ENCODE measurements around the gene THADA.

The THADA gene

DNA sequence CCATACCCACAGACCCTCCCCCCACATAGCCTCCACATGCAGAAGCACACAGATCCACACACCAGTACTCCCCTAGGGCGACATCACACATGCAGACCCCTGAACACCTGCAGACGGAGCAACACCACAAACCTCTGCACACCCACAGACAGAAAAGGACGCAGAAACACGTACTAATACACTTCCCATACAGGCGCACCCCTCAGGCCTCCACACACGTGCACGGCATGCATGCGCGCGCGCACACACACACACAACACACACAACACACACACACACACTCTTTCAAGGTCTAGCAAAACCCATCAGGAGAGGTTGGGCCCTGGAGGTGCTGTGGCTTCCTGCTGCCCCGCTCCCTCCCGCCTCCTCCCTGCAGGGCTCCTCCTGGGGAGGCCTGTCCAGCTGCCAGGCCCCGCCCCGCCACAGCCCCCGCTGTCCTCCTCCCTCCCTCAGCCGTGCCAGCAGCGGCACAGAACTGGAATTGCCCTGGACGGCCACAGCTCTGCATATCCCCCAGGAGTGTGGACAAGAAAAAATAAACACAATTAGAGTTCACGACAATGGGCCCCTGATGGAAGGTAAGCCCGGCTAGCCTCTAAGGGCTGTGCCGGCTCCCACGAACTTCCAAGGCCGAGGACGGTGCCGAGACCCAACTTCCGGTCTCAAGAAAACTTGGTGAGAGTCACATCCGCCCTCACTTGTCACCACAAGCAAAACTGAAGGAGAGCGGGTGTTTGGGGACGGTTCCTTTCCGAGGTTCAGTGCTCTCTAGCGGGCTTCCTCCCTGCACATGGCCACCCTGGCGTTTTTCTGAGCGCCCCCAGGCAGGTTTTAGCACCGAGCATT, 376.2 kb downstream of the THADA start:
- intact Hi-C loops (cut with DNase I): no loop called here
- DNase-seq: peak; percentile 62 to 90 (median 81)

- DNase-seq: peak in 3 of 42 donors; percentile 23 to 32 (median 30)
- intact Hi-C loops (cut with DNase I): no loop called here
Observed at GRCh38 chr2:43218702-43219382, 377.0 kb downstream of the THADA start.

DNA sequence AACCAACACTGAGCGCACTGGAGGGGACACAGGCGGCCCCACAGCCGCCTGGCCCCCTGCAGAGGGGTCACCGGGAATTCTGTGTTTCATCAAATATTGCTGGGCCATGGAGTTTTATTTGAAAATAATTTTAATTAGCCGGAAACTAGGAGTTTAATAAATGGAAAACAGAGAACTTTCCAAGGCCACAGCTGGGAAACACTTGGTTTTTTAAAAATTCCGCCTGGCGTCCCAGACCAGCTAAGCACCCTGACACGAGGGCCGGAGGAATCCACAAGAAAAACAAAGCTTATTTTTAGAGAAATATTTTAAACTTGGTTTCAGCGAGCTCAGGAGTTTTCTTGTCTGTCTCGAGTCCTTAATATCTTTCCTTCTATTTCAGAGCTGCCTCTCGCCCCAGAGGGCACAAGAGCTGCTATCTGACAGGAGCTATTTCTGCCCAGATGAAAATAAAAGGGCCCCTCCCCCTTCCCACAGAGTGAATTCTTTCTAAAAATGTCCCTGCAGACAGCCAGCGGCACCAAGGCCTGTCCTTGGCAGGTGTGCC, 377.6 kb downstream of the THADA start:
- intact Hi-C loops (cut with DNase I): no loop called here
- peak in 1 of 42 donors; percentile 20 for DNase-seq

GRCh38 chr2:43217228-43218154, 378.3 kb downstream of the THADA start:
- no peak for DNase-seq
- intact Hi-C loops (cut with DNase I): no loop called here

GRCh38 chr2:43216629-43217028, 379.2 kb downstream of the THADA start:
- no peak for DNase-seq
- intact Hi-C loops (cut with DNase I): no loop called here

GRCh38 chr2:43215673-43216255, 380.1 kb downstream of the THADA start:
- intact Hi-C loops (cut with DNase I): no loop called here
- DNase-seq: no peak

DNA sequence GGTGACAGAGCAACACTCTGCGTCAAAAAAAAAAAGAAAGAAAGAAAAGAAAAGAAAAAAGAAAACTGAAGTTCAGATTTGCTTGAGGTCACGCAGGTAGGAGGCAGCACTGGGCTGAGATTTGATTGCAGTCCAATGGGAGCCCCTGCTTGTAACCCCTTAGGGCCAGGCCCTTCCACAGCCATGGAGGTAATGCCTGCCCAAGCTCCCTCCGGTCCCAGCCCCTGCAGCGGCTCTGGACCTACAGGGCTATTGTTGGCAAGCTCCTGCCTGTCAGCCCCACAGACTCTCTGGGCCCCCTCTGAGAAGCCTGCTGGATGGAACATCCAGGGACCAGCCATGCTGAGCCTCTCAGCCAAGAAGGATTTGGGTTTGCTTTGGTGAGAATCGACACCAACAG, 381.6 kb downstream of the THADA start:
- DNase-seq: no peak
- intact Hi-C loops (cut with DNase I): no loop called here

DNA sequence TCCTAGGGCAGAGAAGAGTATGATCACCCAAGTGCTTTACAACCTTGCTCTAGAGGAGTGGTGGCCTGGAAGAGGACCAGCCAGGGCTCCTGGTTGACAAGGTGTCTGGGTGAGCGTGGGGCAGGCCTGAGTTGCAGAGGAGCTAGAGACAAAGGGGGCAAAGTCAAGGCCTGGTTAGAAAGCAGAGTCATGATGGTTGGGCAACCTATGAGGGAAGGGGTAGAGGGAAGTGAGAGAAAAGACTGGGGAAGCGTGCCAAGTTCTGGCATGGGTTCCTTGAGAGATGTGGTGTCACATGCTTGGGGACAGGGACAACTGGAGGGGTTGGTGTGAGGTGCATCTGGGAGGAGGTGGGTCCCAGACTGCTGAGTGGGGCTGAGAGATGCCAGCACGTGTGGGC, 382.9 kb downstream of the THADA start:
- intact Hi-C loops (cut with DNase I): no loop called here
- DNase-seq: peak in 26 of 42 donors; percentile 30 to 72 (median 48)

GRCh38 chr2:43212216-43212835, 383.5 kb downstream of the THADA start:
- no peak for DNase-seq
- intact Hi-C loops (cut with DNase I): no loop called here

DNA sequence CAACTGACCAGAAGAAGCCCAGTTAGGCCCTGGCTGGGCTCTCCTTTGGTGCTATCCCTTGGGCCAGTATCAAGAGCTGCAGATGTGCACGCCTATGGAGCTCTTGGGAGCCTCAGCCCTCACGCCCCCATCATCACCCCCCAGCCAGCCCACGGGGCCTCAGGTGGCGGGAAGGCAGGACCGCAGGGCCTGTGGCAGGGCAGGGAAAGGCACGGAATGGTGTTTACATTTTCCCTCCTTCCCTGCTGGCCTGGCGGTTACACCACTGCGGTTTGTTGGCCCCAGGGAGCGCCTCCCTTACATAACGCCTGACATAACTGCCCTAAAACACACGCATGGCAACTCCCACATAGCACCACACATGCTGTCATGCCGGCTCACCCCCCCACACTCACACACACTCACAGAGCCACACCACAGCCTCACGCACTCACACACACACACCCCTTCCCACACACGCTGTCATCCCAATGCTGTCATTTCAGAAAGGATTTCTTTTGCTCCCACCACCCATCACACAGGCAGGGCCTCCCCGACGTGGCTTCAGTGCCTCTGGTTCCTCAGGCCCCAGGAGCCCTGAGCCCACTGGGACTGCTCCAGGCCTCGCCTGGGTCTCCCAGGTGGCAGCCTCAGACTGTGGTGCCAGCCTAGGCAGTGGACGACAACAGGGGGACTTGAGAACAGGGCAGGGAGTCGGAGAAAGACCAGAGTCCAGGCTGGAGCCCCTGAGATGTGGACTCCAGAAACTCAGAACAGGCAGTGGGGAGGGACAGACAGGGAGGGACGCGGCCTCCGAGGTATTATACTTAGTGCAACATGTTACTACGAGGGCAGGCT, 385.2 kb downstream of the THADA start:
- peak in 40 of 42 donors; percentile 32 to 90 (median 67) for DNase-seq
- intact Hi-C loops (cut with DNase I): no loop called here

DNA sequence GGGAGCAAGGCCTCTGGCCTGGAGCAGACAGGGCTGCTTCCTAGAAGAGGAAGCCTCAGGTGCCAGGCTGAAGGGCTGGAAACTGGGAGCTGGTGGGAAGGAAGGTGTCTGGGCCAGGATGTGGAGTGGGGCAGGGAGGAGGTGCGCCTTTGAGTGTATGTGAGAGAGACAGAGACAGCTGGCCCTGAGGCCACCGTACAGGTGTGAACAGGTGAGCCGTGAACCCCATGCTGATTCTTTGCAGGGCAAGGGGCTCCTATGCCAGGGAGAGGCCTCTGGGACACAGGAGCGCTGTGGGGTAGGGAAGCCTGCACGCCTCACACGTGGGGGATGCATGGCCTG, 385.7 kb downstream of the THADA start:
- peak in 1 of 42 donors; percentile 28 for DNase-seq

DNA sequence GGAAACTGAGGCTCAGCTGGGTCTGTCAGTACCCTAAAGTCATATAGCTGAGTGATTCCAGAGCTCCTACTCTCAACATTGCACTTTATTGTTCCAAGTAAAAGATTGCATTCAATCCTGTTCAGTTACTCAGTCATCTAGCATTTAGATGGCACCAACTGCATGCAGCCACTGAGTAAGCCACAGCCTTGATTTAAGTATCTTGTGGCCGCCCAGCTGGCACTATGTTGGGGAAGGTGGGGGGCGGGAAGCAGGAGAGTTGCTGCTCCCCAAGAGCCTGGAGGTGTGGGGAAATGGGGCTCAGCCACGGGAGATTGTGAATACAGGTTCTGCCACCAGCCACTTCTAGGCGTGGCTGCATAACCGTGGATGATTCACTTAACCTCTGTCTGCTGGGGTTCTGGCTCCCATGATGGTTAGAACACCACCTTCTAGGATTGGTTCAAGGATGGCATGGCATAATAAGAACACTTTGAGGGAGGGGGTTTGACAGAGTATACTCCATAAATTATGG, 386.6 kb downstream of the THADA start:
- no peak for DNase-seq
- intact Hi-C loops (cut with DNase I): no loop called here

More for the DNA sequence above, 385.7 kb downstream of the THADA start:
- intact Hi-C loops (cut with DNase I): no loop called here

- DNase-seq: no peak
- intact Hi-C loops (cut with DNase I): no loop called here
Observed at GRCh38 chr2:43207553-43208300, 388.1 kb downstream of the THADA start.

GRCh38 chr2:43206602-43207001, 389.2 kb downstream of the THADA start:
- intact Hi-C loops (cut with DNase I): no loop called here
- no peak for DNase-seq

DNA sequence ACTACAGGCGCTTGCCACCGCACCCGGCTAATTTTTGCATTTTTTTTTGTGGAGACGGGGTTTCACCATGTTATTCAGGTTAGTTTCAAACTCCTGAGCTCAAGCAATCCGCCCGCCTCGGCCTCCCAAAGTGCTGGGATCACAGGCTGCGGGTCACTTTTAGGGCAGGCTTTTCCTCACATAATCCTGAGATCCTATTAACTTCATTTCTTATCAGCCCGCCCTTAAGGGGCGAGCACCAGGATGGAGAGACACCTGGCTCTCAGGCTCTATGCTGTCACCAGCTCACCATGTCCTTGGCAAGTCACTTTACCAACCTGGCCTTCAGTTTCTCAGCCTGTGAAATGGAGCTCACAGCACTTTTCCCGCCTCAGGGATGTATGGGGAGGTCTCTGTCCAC, 392.5 kb downstream of the THADA start:
- no peak for DNase-seq
- intact Hi-C loops (cut with DNase I): no loop called here

DNA sequence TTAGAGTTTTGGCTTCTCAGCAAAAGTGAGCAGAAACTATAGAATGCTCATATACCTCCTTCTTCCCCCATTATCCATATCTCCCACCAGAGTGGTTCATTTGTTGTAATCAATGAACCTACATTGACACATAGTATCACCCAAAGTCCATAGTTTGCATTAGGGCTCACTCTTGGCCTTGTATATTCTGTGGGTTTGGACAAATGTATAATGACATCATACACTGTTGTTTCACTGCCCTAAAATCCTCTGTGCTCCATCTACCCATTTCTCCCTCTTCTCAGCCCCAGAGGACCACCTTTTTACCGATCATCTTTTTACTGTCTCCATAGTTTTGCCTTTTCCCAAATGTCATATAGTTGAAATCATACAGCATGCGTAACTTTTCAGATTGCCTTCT, 393.5 kb downstream of the THADA start:
- DNase-seq: no peak
- intact Hi-C loops (cut with DNase I): no loop called here

DNA sequence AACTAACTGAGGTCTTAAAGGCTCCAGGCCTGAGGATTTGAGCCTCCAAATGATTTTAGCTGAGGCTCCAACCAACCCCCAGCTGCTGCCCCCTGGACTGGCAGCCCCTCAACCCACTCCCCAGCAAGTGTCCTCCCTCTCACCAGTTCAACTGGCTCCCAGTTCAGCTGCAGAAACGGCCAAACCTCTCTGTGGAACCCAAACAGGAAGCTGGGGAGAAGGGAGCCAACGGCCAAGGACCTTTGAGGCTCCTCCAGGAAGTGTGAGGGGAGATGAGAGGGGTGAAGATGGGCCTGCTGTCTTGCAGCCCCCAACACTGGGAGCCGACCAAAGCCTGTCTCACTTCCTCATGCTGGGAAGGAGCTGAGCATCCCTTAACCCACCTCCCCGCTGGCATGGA, 394.3 kb downstream of the THADA start:
- intact Hi-C loops (cut with DNase I): no loop called here
- DNase-seq: no peak

Measured in head of caudate nucleus (tissue), 42 donors.